Calu3 (cell line): Measurements from ENCODE around the gene PCNX1. TPM values are rescaled to one million over a fixed set of nuclear protein-coding genes. Genes with fewer than 3 reads are reported as not detected.

Source experiments
- BruUV-seq: library from RNA; stranded (reverse); fragments of 400-500 nt; replicated peaks from 2 replicates; lab custom pipeline; 2021; lab: Mats Ljungman, UMichigan
- CTCF ChIA-PET: fragments of 300-600 bp; sonication (Branson Sonifier 250); formaldehyde crosslinking; loops from one replicate; lab custom pipeline; 2022; ENCODE audit warnings: antibody characterized with exemption; lab: Charles Lee
- DNase-seq: peaks from one replicate; pipeline ENCODE4 v3.0.0; 2022
- H3K27ac Mint-ChIP-seq: one replicate; pipeline ENCODE4 v1.8.0; 2022; ENCODE audit warnings: mixed read lengths; ENCODE audit not compliant: unreplicated experiment
- H3K27me3 Mint-ChIP-seq: one replicate; pipeline ENCODE4 v1.8.0; 2022; ENCODE audit warnings: mixed read lengths; ENCODE audit not compliant: unreplicated experiment
- H3K36me3 Mint-ChIP-seq: one replicate; pipeline ENCODE4 v1.8.0; 2022; ENCODE audit warnings: mild to moderate bottlenecking, moderate library complexity, mixed read lengths; ENCODE audit not compliant: insufficient read depth, unreplicated experiment
- H3K4me1 Mint-ChIP-seq: one replicate; pipeline ENCODE4 v1.8.0; 2022; ENCODE audit warnings: mild to moderate bottlenecking, low read depth, mixed read lengths; ENCODE audit not compliant: unreplicated experiment
- H3K4me3 Mint-ChIP-seq: one replicate; pipeline ENCODE4 v1.8.0; 2022; ENCODE audit warnings: mild to moderate bottlenecking, low read depth, moderate library complexity, mixed read lengths; ENCODE audit not compliant: unreplicated experiment
- H3K9me3 Mint-ChIP-seq: one replicate; pipeline ENCODE4 v1.8.0; 2022; ENCODE audit warnings: low read depth, mixed read lengths; ENCODE audit not compliant: unreplicated experiment
- CTCF ChIP-seq: fragments of 200-600 bp; IDR thresholded peaks from one replicate; pipeline ENCODE4 v1.8.0; 2022; ENCODE audit warnings: antibody characterized with exemption; ENCODE audit not compliant: unreplicated experiment
- intact Hi-C: fragments of 100-400 bp; cut with micrococcal nuclease; formaldehyde crosslinking; loops from one replicate; pipeline ENCODE4 v1.10.0; 2022; ENCODE audit not compliant: unreplicated experiment
- total RNA-seq: library from RNA; stranded (reverse); gene quantifications from 2 replicates; pipeline ENCODE4 v1.2.3, GENCODE V29; 2022

The PCNX1 gene
- total RNA-seq, 1 experiment from 2014 or later: 34.1 TPM

- intact Hi-C loops: no loop called here
- no peak for DNase-seq
- CTCF ChIA-PET: no interaction called here
- Mint-ChIP-seq H3K4me3 (no peak overlapping the region), H3K27ac (no peak overlapping the region), H3K4me1 (no peaks in the 10 kb centered on the region), H3K9me3 (no peaks in the 10 kb centered on the region), H3K36me3 (no peaks in the 10 kb centered on the region), H3K27me3 (no peaks in the 10 kb centered on the region)
- BruUV-seq: no TSS peak
- TF ChIP-seq CTCF: no peak
These were observed 57.2 kb downstream of the PCNX1 start for GRCh38 chr14:70964492-70964891.

GRCh38 chr14:70971560-70971959 is 64.3 kb downstream of the PCNX1 start:
- no peak for TF ChIP-seq CTCF
- Mint-ChIP-seq H3K4me3 (no peak overlapping the region), H3K4me1 (no peaks in the 10 kb centered on the region), H3K27ac (no peak overlapping the region), H3K36me3 (no peaks in the 10 kb centered on the region), H3K9me3 (no peaks in the 10 kb centered on the region), H3K27me3 (no peaks in the 10 kb centered on the region)
- CTCF ChIA-PET: interaction anchor here (1.3 kb wide), 1 partner anchor 64 kb away, joined by 5 read pairs; the partner anchor contains the start of gene PCNX1
- no peak for DNase-seq
- intact Hi-C loops: no loop called here
- BruUV-seq: no TSS peak

GRCh38 chr14:70972107-70972976 is 65.1 kb downstream of the PCNX1 start:
- no peak overlapping the region for H3K27ac Mint-ChIP-seq
- peak; percentile 63 for TF ChIP-seq CTCF
- H3K36me3 Mint-ChIP-seq: peaks cover 3% of the 10 kb centered on the region
- BruUV-seq: no TSS peak
- DNase-seq: peak; percentile 76
- no peaks in the 10 kb centered on the region for H3K9me3 Mint-ChIP-seq
- no peaks in the 10 kb centered on the region for H3K27me3 Mint-ChIP-seq
- H3K4me3 Mint-ChIP-seq: no peak overlapping the region
- no peaks in the 10 kb centered on the region for H3K4me1 Mint-ChIP-seq
- intact Hi-C loops: loop anchor here (2.0 kb wide), 2 partner anchors 66 to 156 kb away; partner anchors contain the start of gene PCNX1
- CTCF ChIA-PET: interaction anchor here (1.3 to 1.6 kb wide), 2 partner anchors 65 to 99 kb away, joined by 5 read pairs; partner anchors contain the start of gene PCNX1

- no peaks in the 10 kb centered on the region for H3K4me1 Mint-ChIP-seq
- CTCF ChIA-PET: interaction anchor here (0.7 kb wide), 1 partner anchor 1630 kb away, joined by 3 read pairs; no protein-coding TSS in a partner anchor
- H3K9me3 Mint-ChIP-seq: no peaks in the 10 kb centered on the region
- H3K4me3 Mint-ChIP-seq: no peak overlapping the region
- no TSS peak for BruUV-seq
- H3K36me3 Mint-ChIP-seq: peaks cover 8% of the 10 kb centered on the region
- no peak overlapping the region for H3K27ac Mint-ChIP-seq
- DNase-seq: no peak
- TF ChIP-seq CTCF: no peak
- intact Hi-C loops: no loop called here
- H3K27me3 Mint-ChIP-seq: no peaks in the 10 kb centered on the region
These were observed 69.3 kb downstream of the PCNX1 start for GRCh38 chr14:70976591-70976990.
